Epithelial cell of umbilical artery (primary cell): ENCODE results near the gene PLA2G5. TPM values are rescaled to one million over a fixed set of nuclear protein-coding genes. Genes with fewer than 3 reads are reported as not detected.

ENCODE experiments used
- total RNA-seq: library from RNA; depleted of rRNA; stranded (reverse); fragments of >200 nt; gene quantifications from 2 replicates; pipeline ENCODE4 v1.2.3, GENCODE V29; 2014

PLA2G5 gene
- total RNA-seq: 0.32 and 0.46 TPM in 2 replicates

GRCh38 chr1:20069874-20070273 is at the start of gene PLA2G5:
Gene PLA2G5 (plus strand): TSS chr1:20070194. CDS start chr1:20084831, 14,637 bp downstream.

GRCh38 chr1:20119347-20119746 is 49.4 kb downstream of the PLA2G5 start, which contains the start of gene PLA2G2D:
Gene PLA2G2D (minus strand): TSS chr1:20119536. CDS start chr1:20119498, 38 bp downstream.

DNA sequence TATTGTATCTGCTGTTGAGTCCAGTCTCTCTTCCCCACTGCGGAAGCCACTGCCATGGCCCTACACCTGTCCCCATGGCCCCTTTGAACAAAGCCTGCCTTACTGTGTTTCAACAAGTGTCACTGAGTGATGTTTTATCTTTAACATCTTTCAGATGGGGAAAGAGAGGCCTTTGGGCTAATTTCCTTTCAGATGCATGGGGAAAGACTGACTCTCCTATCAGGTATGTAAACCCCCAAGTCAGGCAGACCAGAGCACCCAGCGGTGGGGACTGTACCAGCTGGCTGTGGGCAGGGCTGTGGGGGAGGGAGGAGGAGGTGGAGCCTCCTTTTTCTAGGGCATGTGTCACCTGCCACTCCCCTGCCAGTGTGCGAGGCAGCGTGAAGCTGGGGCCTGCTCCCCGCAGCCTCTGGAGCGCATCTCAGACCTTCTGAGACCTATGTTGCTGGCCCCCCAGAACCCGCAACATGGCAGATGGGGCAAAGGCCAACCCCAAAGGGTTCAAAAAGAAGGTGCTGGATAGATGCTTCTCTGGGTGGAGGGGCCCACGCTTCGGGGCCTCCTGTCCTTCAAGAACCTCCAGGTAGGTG is 69.1 kb downstream of the PLA2G5 start, which contains the start of gene PLA2G2F:
TSS of gene PLA2G2F (plus strand) at position 363 of the 590 bp plus-strand sequence. CDS start at position 468, 105 bp downstream.

Other genes starting within 250 kb of the PLA2G5 start
- gene OTUD3, start 187.8 kb upstream of the PLA2G5 start, total RNA-seq: 4.9 and 8.1 TPM in 2 replicates
- gene PLA2G2E, start 146.6 kb upstream of the PLA2G5 start, total RNA-seq: not detected in 2 replicates
- not detected in 2 replicates for gene PLA2G2A, start 90.6 kb upstream of the PLA2G5 start, total RNA-seq
- gene PLA2G2D, start 49.3 kb downstream of the PLA2G5 start, total RNA-seq: not detected in 2 replicates
- not detected in 2 replicates for gene PLA2G2F, start 69.1 kb downstream of the PLA2G5 start, total RNA-seq
- gene UBXN10, start 115.9 kb downstream of the PLA2G5 start, total RNA-seq: under 0.01 TPM in 1 of 2 replicates, not detected in the other
- gene PLA2G2C, start 116.3 kb downstream of the PLA2G5 start, total RNA-seq: not detected in 2 replicates
- gene VWA5B1, start 220.7 kb downstream of the PLA2G5 start, total RNA-seq: not detected in 2 replicates